Neuronal stem cell (in vitro differentiated cells): Measurements from ENCODE around the gene MAPK11. TPM values are rescaled to one million over a fixed set of nuclear protein-coding genes. Genes with fewer than 3 reads are reported as not detected.
A peak's percentile ranks its signal among the peaks of the same experiment; 100 is the strongest.

ENCODE experiments used
- DNase-seq: peaks from one replicate; pipeline ENCODE4 v3.0.0-alpha.2; 2013; ENCODE audit warnings: low spot score
- H2AFZ ChIP-seq: one replicate; pipeline ENCODE4 v1.6.1; 2013; ENCODE audit warnings: mild to moderate bottlenecking, low read length, inconsistent platforms
- H2AK5ac ChIP-seq: 2 replicates; pipeline ENCODE4 v1.6.1; 2013; ENCODE audit warnings: low read depth, mild to moderate bottlenecking, inconsistent platforms, low read length, moderate library complexity, mixed read lengths
- H2BK120ac ChIP-seq: 2 replicates; pipeline ENCODE4 v1.6.1; 2013; ENCODE audit warnings: low read depth, mild to moderate bottlenecking, inconsistent platforms, low read length, moderate library complexity, mixed read lengths
- H2BK12ac ChIP-seq: one replicate; pipeline ENCODE4 v1.6.1; 2013; ENCODE audit warnings: low read length, inconsistent platforms
- H2BK15ac ChIP-seq: 2 replicates; pipeline ENCODE4 v1.6.1; 2013; ENCODE audit warnings: mild to moderate bottlenecking, low read length, inconsistent platforms, mixed read lengths
- H2BK5ac ChIP-seq: one replicate; pipeline ENCODE4 v1.6.1; 2013; ENCODE audit warnings: inconsistent platforms, mild to moderate bottlenecking, low read length, moderate library complexity
- H3K14ac ChIP-seq: one replicate; pipeline ENCODE4 v1.6.1; 2013; ENCODE audit warnings: low read length, inconsistent platforms
- H3K18ac ChIP-seq: 2 replicates; pipeline ENCODE4 v1.6.1; 2013; ENCODE audit warnings: low read length, inconsistent platforms
- H3K23ac ChIP-seq: 2 replicates; pipeline ENCODE4 v1.6.1; 2013; ENCODE audit warnings: low read depth, mild to moderate bottlenecking, mixed read lengths, low read length, inconsistent platforms; ENCODE audit not compliant: poor library complexity
- H3K27ac ChIP-seq: replicated peaks from 3 replicates; pipeline ENCODE4 v1.5.1; 2013; ENCODE audit warnings: low read length, inconsistent platforms
- H3K27me3 ChIP-seq, 3 experiments: 2 replicates each; pipeline ENCODE4 v1.6.1; 2013; ENCODE audit warnings: low read length in 3 of 3, mild to moderate bottlenecking in 2 of 3, inconsistent platforms in 1 of 3, low read depth in 1 of 3, mixed read lengths in 1 of 3, moderate library complexity in 1 of 3; ENCODE audit not compliant: control insufficient read depth in 3 of 3, insufficient read depth in 3 of 3
- H3K36me3 ChIP-seq, 2 donors: replicated peaks in 1 of 2; 2 replicates each; pipeline ENCODE4 v1.6.1; 2013; ENCODE audit warnings: low read length in 2 of 2; ENCODE audit not compliant: control insufficient read depth in 2 of 2, insufficient read depth in 2 of 2
- H3K4ac ChIP-seq: 2 replicates; pipeline ENCODE4 v1.6.1; 2013; ENCODE audit warnings: inconsistent platforms, mild to moderate bottlenecking, low read length, moderate library complexity
- H3K4me1 ChIP-seq, 2 donors: 1 replicate in 1 of 2; 2 replicates in 1 of 2; pipeline ENCODE4 v1.6.1; 2013; ENCODE audit warnings: low read length in 2 of 2, low read depth in 1 of 2; ENCODE audit not compliant: control insufficient read depth in 2 of 2, insufficient read depth in 1 of 2
- H3K4me2 ChIP-seq: one replicate; pipeline ENCODE4 v1.6.1; 2013; ENCODE audit warnings: mild to moderate bottlenecking, low read length, inconsistent platforms; ENCODE audit not compliant: insufficient read depth, poor library complexity, severe bottlenecking
- H3K4me3 ChIP-seq, 2 donors: 2 replicates each; pipeline ENCODE4 v1.5.1; 2013; ENCODE audit warnings: low read length in 2 of 2, mild to moderate bottlenecking in 2 of 2, inconsistent platforms in 1 of 2, moderate library complexity in 1 of 2
- H3K79me1 ChIP-seq: one replicate; pipeline ENCODE4 v1.6.1; 2013; ENCODE audit warnings: low read depth, mild to moderate bottlenecking, inconsistent platforms, low read length, moderate library complexity
- H3K9ac ChIP-seq: one replicate; pipeline ENCODE4 v1.6.1; 2013; ENCODE audit warnings: mild to moderate bottlenecking, low read depth, low read length, inconsistent platforms; ENCODE audit not compliant: poor library complexity
- H3K9me3 ChIP-seq, 2 donors: replicated peaks in 1 of 2; 2 replicates each; pipeline versions ENCODE3 to v1.6.1; 2013; ENCODE audit warnings: low read length in 2 of 2, mild to moderate bottlenecking in 2 of 2, inconsistent platforms in 1 of 2, low read depth in 1 of 2, mixed read lengths in 1 of 2, moderate library complexity in 1 of 2; ENCODE audit not compliant: control insufficient read depth in 2 of 2, insufficient read depth in 1 of 2
- H4K8ac ChIP-seq: one replicate; pipeline ENCODE4 v1.6.1; 2013; ENCODE audit warnings: low read depth, mild to moderate bottlenecking, inconsistent platforms, low read length, moderate library complexity
- H4K91ac ChIP-seq: one replicate; pipeline ENCODE4 v1.6.1; 2013; ENCODE audit warnings: low read length, low read depth, mild to moderate bottlenecking, inconsistent platforms; ENCODE audit not compliant: poor library complexity
- WGBS, 2 donors: extraction: QIAGEN DNeasy Blood & Tissue Kit; methylation state at CpG; one replicate each; pipeline ENCODE4 v1.1.7; 2013; ENCODE audit warnings: missing lambda C conversion rate in 2 of 2, mixed read lengths in 1 of 2; ENCODE audit not compliant: insufficient read length in 2 of 2, insufficient replicate concordance in 1 of 2; ENCODE audit errors: extremely low coverage in 2 of 2; 5-methylcytosine and 5-hydroxymethylcytosine counted together
- polyA plus RNA-seq, 2 experiments: library from polyadenylated mRNA; stranded (reverse); fragments of 200-250 nt; gene quantifications; one replicate each; pipeline ENCODE4 v1.2.3, GENCODE V29; 2013

The MAPK11 gene
- 4.0 TPM for polyA plus RNA-seq (2013, experiment 1 of 2)
- 3.6 TPM for polyA plus RNA-seq (2013, experiment 2 of 2)

DNA sequence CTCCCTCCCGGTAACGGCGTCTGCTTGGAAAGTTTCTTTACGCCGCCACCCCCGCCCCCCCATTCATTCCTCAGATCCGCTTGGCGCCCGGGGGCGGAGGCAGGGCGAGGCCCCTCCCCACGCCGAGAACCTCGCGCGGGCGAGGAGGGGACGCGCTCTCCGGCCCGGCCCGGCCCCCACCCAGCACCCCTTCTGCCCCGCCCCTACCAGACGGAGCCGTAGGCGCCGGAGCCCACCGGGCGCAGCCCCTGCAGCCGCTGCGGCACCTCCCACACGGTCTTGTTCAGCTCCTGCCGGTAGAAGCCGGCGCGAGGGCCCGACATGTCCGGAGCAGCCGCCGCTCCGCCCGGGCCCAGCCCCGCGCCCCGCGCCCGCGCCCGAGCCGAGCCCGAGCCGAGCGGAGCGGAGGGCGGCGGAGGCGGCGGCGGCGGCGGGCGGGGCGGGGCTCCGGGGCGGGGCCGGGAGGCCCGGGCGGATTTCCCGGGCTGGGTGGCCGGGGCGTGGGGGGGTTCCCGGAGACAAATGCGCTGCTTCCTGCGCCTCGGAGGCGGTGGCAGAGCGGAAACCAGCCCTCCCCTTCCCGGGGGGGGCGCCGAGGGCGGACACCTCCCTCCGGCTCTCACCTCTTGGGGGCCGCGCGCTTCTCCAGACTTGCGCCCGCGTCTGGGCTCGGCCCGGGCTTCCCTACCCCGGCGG, at the start of gene MAPK11:
Gene MAPK11, minus strand, starts transcription at position 411 of the 696 bp plus-strand sequence. Its CDS starts 88 bp downstream, at position 323.
- no peak within 1 kb of the TSS for H3K9ac ChIP-seq
- peak within 1 kb of the TSS; percentile 67 for H3K23ac ChIP-seq
- peaks cover 26 to 27% of the 10 kb centered on the region in 2 donors for H3K4me1 ChIP-seq
- H4K8ac ChIP-seq, result no peak within 1 kb of the TSS
- H3K18ac ChIP-seq, result peak within 1 kb of the TSS; percentile 94
- no peak within 1 kb of the TSS for H3K14ac ChIP-seq
- H3K9me3 ChIP-seq, result peaks cover 4 to 6% of the 10 kb centered on the region in 2 donors
- no peak within 1 kb of the TSS for H4K91ac ChIP-seq
- H3K27ac ChIP-seq, result peak within 1 kb of the TSS; percentile 93
- H2BK12ac ChIP-seq, result peak within 1 kb of the TSS; percentile 77
- peak; percentile 26 for DNase-seq
- H3K4me2 ChIP-seq, result peak within 1 kb of the TSS; percentile 83
- H3K36me3 ChIP-seq, result peaks cover 3 to 21% of the 10 kb centered on the region in 2 donors
- no peak within 1 kb of the TSS for H3K4ac ChIP-seq
- peaks cover under 1% of the 10 kb centered on the region for H3K79me1 ChIP-seq
- peak within 1 kb of the TSS; percentile 92 for H2BK15ac ChIP-seq
- H3K4me3 ChIP-seq, result peak within 1 kb of the TSS; percentile 67 to 71
- H2BK120ac ChIP-seq, result peak within 1 kb of the TSS; percentile 63
- H2AK5ac ChIP-seq, result peak within 1 kb of the TSS; percentile 98
- WGBS, 2 donors, result no CpG with 5 or more reads among the region's 92 CpGs
- H3K27me3 ChIP-seq, result peaks cover 0 to 9% (median 0%) of the 10 kb centered on the region in 3 experiments
- H2AFZ ChIP-seq, result peak within 1 kb of the TSS; percentile 86
- H2BK5ac ChIP-seq, result peak within 1 kb of the TSS; percentile 87

DNA sequence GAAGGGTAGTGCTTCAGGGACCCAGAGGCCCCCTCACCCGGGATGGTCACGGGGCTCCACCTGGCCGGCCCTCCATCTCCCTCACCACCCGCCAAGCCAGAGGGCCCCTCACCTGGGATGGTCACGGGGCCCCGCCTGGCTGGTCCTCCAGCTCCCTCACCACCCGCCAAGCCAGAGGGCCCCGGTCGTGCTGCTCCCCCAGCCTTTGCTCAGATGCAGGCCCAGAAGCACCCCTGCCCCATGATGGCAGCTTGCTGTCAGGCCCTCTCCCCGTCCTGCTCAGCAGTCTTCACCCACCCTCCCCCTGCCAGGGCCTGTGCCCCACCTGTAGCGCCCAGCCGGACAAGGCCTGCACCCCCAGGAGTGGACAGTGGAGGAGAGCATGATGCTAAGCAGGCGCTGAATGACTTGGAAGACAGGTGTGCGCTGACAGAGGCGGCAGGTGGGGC, 49.3 kb upstream of the MAPK11 start:
- Histone ChIP-seq H3K23ac (no peak overlapping the region), H3K18ac (no peak overlapping the region), H3K27me3 (no peaks in the 10 kb centered on the region), H3K4me2 (no peak overlapping the region), H2AK5ac (no peak overlapping the region), H3K27ac (no peak overlapping the region), H2BK12ac (no peak overlapping the region), H2BK5ac (no peak overlapping the region), H4K8ac (no peak overlapping the region), H2BK15ac (no peak overlapping the region), H3K79me1 (peaks cover 2% of the 10 kb centered on the region), H4K91ac (no peak overlapping the region), H2BK120ac (no peak overlapping the region), H3K36me3 (no peaks in the 10 kb centered on the region), H2AFZ (no peak overlapping the region), H3K4me1 (peaks cover 0 to 2% of the 10 kb centered on the region in 2 donors), H3K14ac (no peak overlapping the region), H3K4me3 (peak overlapping the region in 1 of 2 donors; percentile 35), H3K9me3 (peaks cover 0 to 2% of the 10 kb centered on the region in 2 donors), H3K4ac (no peak overlapping the region), H3K9ac (no peak overlapping the region)
- DNase-seq, result no peak
- no CpG with 5 or more reads among the region's 15 CpGs for WGBS, 2 donors

DNA sequence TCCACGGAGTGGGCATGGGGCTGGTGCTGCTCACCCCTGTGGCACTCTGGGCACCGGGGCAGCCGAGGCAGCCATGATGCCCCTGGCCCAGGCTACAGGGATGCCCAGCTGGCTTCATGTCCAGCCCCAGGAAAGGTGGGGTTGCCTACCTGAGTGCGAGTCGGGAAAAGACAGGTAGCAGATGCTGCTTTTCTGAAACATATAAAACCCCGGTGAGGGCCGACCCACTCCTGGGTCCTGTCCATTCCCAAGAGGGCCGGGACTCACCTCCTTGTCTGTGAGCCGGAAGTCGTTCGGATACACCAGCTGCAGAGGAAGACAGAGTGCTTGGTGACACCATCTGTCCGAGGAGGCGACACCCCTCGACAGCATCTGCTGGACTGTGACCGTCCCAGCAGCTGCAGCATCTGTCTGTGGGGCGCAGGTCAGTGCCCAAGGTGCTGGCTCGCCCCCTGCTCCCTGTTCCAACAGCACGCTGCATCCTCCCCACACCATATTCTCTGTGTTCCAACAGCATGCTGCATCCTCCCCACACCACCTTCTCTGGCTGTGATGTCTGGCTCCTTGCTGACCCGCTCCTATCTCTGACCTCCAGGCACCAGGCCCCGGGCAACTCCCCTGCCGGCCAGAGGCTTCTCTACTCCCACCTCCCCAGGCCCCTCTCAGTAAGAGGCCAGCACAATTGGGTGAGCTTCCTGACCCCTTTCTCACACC, 48.7 kb upstream of the MAPK11 start:
- H3K36me3 ChIP-seq, result no peaks in the 10 kb centered on the region
- peaks cover 0 to 5% of the 10 kb centered on the region in 2 donors for H3K4me1 ChIP-seq
- H3K23ac ChIP-seq, result peak overlapping the region; percentile 97
- DNase-seq, result no peak
- peak overlapping the region; percentile 24 for H3K9ac ChIP-seq
- peak overlapping the region; percentile 28 for H3K18ac ChIP-seq
- H2BK12ac ChIP-seq, result no peak overlapping the region
- H2BK120ac ChIP-seq, result no peak overlapping the region
- H2AK5ac ChIP-seq, result peak overlapping the region; percentile 61
- peak overlapping the region; percentile 82 for H4K8ac ChIP-seq
- H3K4me3 ChIP-seq, result no peak overlapping the region
- H3K27me3 ChIP-seq, result no peaks in the 10 kb centered on the region
- H4K91ac ChIP-seq, result no peak overlapping the region
- no peak overlapping the region for H2BK5ac ChIP-seq
- peak overlapping the region; percentile 37 for H2BK15ac ChIP-seq
- H3K14ac ChIP-seq, result no peak overlapping the region
- no CpG with 5 or more reads among the region's 21 CpGs for WGBS, 2 donors
- peaks cover 0 to 2% of the 10 kb centered on the region in 2 donors for H3K9me3 ChIP-seq
- no peak overlapping the region for H3K4ac ChIP-seq
- H3K27ac ChIP-seq, result no peak overlapping the region
- peaks cover 2% of the 10 kb centered on the region for H3K79me1 ChIP-seq
- no peak overlapping the region for H3K4me2 ChIP-seq
- H2AFZ ChIP-seq, result no peak overlapping the region

DNA sequence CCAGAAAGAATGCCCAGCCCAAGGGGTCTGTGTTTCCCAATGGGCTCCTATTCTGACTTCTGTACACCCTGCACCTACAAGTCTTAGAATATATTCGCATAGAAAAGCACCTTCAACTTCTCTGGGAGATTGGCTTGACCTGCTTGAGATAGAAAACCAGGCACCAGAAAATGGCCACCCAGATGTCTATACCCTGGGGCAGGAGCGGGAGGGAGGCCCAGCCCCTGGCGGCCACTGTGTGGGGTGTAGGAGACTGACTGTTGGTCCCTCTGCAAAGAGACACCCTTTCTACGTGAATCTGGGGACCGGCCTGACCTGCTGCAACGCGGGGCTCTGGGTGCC, 48.1 kb upstream of the MAPK11 start:
- H2BK5ac ChIP-seq, result no peak overlapping the region
- H2AK5ac ChIP-seq, result peak overlapping the region; percentile 61
- H2BK15ac ChIP-seq, result peak overlapping the region; percentile 37
- H2BK12ac ChIP-seq, result no peak overlapping the region
- H3K4me3 ChIP-seq, result no peak overlapping the region
- H2AFZ ChIP-seq, result no peak overlapping the region
- no peak overlapping the region for H3K4ac ChIP-seq
- WGBS, 2 donors, result no CpG with 5 or more reads among the region's 7 CpGs
- no peak overlapping the region for H3K4me2 ChIP-seq
- H3K23ac ChIP-seq, result no peak overlapping the region
- peaks cover 0 to 5% of the 10 kb centered on the region in 2 donors for H3K4me1 ChIP-seq
- no peaks in the 10 kb centered on the region for H3K27me3 ChIP-seq
- H3K27ac ChIP-seq, result no peak overlapping the region
- no peak overlapping the region for H4K91ac ChIP-seq
- H3K9ac ChIP-seq, result peak overlapping the region; percentile 24
- H3K36me3 ChIP-seq, result no peaks in the 10 kb centered on the region
- peaks cover 2% of the 10 kb centered on the region for H3K79me1 ChIP-seq
- no peak overlapping the region for H4K8ac ChIP-seq
- peaks cover 0 to 2% of the 10 kb centered on the region in 2 donors for H3K9me3 ChIP-seq
- H3K14ac ChIP-seq, result no peak overlapping the region
- DNase-seq, result no peak
- no peak overlapping the region for H2BK120ac ChIP-seq
- H3K18ac ChIP-seq, result no peak overlapping the region
